ENCODE data around the gene KIF26A. TPM values are rescaled to one million over a fixed set of nuclear protein-coding genes. Genes with fewer than 3 reads are reported as not detected.

The KIF26A gene
- total RNA-seq, 4 donors from 2014 or later = 0.53 to 5.8 (median 1.6) TPM

DNA sequence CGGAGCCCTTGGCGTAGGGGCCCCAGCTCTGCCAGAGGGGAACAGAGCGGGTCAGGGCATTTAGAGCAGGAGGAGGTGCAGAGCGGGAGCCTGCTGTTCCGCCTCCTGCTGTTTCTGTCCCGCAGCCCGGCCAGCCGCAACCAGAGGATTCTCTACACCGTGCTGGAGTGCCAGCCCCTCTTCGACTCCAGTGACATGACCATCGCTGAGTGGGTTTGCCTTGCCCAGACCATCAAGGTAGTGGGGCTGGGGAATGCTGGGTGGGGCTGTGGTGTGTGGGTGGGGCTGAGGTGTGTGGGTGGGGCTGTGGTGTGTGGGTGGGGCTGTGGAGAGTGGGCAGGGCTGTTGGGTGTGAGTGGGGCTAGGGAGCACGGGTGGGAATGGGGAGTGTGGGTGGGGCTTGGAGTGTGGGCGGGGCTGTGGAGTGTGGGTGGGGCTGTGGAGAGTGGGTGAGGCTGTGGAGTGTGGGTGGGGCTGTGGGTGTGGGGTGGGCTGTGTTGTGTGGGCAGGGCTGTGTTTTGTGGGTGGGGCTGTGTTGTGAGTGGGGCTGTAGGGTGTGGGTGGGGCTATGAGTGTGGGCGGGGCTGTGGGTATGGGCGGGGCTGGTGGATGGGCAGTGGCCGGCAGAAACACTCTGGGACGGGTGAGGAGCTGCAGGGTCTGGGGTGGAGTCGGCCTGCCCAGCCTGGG is 44.9 kb upstream of the KIF26A start:
- Histone ChIP-seq H3K9me3 (no peaks in the 10 kb centered on the region), H3K27me3 (no peaks in the 10 kb centered on the region), H3K4me1 (peaks cover 0 to 10% (median 0%) of the 10 kb centered on the region in 4 donors), H3K36me3 (no peaks in the 10 kb centered on the region), H3K27ac (no peak overlapping the region), H3K4me3 (no peak overlapping the region)
- peak in 1 of 3 donors; percentile 66 for DNase-seq
- TF ChIP-seq, protein P1, sequence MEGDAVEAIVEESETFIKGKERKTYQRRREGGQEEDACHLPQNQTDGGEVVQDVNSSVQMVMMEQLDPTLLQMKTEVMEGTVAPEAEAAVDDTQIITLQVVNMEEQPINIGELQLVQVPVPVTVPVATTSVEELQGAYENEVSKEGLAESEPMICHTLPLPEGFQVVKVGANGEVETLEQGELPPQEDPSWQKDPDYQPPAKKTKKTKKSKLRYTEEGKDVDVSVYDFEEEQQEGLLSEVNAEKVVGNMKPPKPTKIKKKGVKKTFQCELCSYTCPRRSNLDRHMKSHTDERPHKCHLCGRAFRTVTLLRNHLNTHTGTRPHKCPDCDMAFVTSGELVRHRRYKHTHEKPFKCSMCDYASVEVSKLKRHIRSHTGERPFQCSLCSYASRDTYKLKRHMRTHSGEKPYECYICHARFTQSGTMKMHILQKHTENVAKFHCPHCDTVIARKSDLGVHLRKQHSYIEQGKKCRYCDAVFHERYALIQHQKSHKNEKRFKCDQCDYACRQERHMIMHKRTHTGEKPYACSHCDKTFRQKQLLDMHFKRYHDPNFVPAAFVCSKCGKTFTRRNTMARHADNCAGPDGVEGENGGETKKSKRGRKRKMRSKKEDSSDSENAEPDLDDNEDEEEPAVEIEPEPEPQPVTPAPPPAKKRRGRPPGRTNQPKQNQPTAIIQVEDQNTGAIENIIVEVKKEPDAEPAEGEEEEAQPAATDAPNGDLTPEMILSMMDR (IDR thresholded peaks at IDR 0.05) = no peak
- TF ChIP-seq POLR2A (IDR thresholded peaks at IDR 0.05) = no peak

DNA sequence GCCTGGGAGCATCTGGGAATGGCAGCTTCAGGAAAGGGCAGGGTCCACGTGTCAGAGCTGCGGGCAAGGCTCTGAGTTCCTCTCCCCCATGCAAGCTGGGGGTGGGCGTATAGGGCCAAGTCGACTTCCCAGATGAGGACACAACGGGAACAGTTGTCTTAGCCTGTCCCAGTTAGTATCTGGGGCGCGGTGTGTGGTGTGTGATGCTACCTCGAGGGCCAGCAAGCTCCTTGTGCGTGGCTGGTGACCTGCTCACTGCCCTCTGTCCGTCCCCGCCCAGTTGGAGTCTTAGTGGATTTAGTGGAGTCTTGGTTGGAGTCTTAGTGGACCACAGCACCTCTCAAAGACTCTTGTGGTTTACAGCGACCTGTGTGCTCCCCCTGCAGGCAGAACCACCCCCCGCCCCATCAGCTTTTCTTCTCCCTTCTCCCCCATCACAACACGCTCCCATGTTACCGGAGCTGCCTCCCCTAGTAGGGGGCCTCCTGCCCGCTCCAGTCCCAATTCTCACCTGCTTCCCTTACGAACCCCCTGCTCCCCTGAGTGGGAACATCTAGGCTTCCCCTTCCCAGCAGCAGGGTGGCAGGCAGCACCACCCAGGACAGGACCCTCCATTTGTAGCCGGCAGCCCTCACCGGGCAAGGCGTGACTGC is 44.2 kb upstream of the KIF26A start:
- H3K27ac ChIP-seq = no peak overlapping the region
- H3K36me3 ChIP-seq = no peaks in the 10 kb centered on the region
- peaks cover 0 to 9% (median 0%) of the 10 kb centered on the region in 4 donors for H3K4me1 ChIP-seq
- H3K27me3 ChIP-seq = no peaks in the 10 kb centered on the region
- no peaks in the 10 kb centered on the region for H3K9me3 ChIP-seq
- TF ChIP-seq, protein P1 (IDR thresholded peaks at IDR 0.05) = no peak
- H3K4me3 ChIP-seq = no peak overlapping the region
- peak in 1 of 3 donors; percentile 53 for DNase-seq

DNA sequence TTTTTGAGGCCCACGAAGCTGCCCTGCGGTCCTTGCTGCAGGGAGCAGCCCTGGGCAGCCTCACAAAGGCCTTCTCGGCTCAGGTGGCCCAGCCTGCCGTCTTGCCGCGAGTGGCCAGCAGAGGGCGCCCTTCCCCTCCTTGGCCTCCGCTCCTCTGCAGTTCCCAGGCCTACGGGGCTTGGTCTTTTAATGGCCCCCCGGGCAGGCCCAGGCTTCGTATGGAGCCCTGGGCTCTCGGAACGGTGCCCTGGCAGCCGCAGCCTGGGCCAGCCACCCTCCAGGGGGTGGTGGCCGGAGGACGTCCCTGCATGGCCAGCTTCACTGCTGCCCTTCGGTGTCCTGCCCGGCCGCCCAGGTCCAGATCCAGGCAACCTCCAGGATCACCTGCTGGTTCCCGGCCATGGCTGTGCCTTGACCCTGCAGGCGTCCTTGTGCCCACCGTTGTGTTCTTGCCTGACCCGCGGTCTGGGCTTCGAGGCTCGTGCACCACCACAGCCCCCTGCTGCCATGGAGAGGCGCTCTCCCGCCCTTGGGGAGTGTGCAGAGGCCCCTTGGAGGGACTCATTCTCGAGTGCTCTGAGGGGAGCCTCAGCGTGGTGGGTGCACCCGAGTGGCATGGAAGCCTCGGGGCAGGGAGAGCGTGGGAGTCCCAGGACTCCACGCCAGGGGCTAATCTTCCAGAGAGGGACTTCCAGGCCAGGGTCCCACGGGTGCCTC is 43.5 kb upstream of the KIF26A start:
- H3K27ac ChIP-seq = no peak overlapping the region
- no peaks in the 10 kb centered on the region for H3K36me3 ChIP-seq
- peak; percentile 38 to 85 (median 85) for DNase-seq
- no peaks in the 10 kb centered on the region for H3K9me3 ChIP-seq
- H3K4me1 ChIP-seq = peaks cover 0 to 9% (median 0%) of the 10 kb centered on the region in 4 donors
- no peaks in the 10 kb centered on the region for H3K27me3 ChIP-seq
- H3K4me3 ChIP-seq = no peak overlapping the region
- no peak for TF ChIP-seq POLR2A (IDR thresholded peaks at IDR 0.05)
- TF ChIP-seq, protein P1 (IDR thresholded peaks at IDR 0.05) = peak; percentile 42 to 89 (median 84)

DNA sequence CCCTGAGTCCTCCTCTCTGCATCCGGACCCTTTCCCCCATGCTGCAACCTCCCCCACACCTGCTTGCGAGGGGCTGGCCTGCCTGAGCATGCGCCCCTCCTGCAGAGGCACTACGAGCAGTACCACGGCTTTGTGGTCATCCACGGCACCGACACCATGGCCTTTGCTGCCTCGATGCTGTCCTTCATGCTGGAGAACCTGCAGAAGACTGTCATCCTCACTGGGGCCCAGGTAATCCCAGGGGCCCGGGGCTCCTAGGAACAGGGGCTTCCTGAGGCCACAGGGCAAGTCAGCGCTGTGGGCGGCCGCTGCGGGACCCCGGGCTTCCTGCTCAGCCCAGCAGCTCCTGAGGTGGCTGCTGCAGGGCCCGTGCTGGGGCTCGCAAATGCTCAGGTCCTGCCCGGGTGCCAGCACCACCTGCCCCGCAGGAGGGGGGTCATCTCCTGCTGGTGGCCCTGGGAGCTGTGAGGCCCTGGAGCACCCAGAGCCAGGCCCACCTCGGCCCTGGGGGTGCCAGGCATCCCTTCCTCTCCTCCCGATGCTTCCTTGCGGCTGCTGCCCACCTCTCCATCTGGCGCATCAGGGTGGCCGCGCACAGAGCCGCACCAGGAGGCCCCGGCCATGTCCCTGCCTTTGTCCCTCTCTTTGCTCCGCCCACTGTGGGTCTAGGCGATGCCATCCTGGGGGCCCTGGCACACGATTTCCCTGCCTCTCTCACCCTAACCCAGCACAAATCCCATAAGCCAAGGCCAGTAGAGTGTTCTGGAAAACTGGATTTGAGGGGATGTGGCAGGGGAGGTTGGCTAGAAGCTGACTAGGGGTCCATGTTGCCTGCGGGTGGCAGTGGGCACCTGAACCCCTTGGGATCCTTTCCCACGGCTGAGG is 42.7 kb upstream of the KIF26A start:
- Histone ChIP-seq H3K27me3 (no peaks in the 10 kb centered on the region), H3K4me3 (no peak overlapping the region), H3K27ac (no peak overlapping the region), H3K9me3 (no peaks in the 10 kb centered on the region), H3K36me3 (no peaks in the 10 kb centered on the region), H3K4me1 (peaks cover 0 to 15% (median 0%) of the 10 kb centered on the region in 4 donors)
- DNase-seq = peak in 1 of 3 donors; percentile 34
- TF ChIP-seq POLR2A (IDR thresholded peaks at IDR 0.05) = no peak
- TF ChIP-seq, protein P1 (IDR thresholded peaks at IDR 0.05) = no peak

DNA sequence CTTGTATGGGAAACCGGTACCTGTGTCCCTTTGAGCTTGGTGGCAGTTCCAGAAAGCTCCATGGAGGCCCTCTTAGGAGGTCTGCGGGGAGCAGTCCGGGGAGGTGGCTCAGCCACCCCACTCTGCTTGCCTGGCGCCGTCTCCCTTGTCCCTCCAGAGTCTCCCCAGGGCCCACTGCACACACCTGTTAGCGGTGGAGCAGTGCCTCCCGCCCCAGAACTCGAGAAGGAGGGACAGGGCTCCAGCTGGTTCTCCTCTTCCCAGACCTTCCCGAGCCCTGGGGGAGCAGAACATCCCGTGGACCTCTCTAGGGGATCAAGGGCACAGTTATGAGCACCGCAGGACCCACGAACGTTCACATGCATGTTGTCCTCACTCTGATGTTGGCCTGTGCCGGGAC is 42.1 kb upstream of the KIF26A start:
- DNase-seq = no peak
- peaks cover 0 to 22% (median 0%) of the 10 kb centered on the region in 4 donors for H3K4me1 ChIP-seq
- H3K27ac ChIP-seq = no peak overlapping the region
- no peak overlapping the region for H3K4me3 ChIP-seq
- H3K27me3 ChIP-seq = no peaks in the 10 kb centered on the region
- H3K36me3 ChIP-seq = no peaks in the 10 kb centered on the region
- H3K9me3 ChIP-seq = no peaks in the 10 kb centered on the region
- no peak for TF ChIP-seq POLR2A (IDR thresholded peaks at IDR 0.05)
- TF ChIP-seq, protein P1 (IDR thresholded peaks at IDR 0.05) = no peak
